ENCODE data around the gene CCDC138.

- no peak for TF ChIP-seq POLR2A (IDR thresholded peaks at IDR 0.05; ENCODE audit: low read depth, low read length)
- no peak for TF ChIP-seq TAF1 (IDR thresholded peaks at IDR 0.05; ENCODE audit: low read depth, low read length)
- no peak for TF ChIP-seq POLR2AphosphoS5 (IDR thresholded peaks at IDR 0.05; ENCODE audit: low read depth, low read length)
- no peak for TF ChIP-seq PAX5 (IDR thresholded peaks at IDR 0.05; ENCODE audit: insufficient read depth, low read length, severe bottlenecking)
- TF ChIP-seq SPI1 (IDR thresholded peaks at IDR 0.05; ENCODE audit: low read depth, low read length) = no peak
- no peak for TF ChIP-seq POU2F2 (IDR thresholded peaks at IDR 0.05; ENCODE audit: low read depth, low read length)
Observed at GRCh38 chr2:108806371-108807113, 20.0 kb downstream of the CCDC138 start.

Measured in GM12891 (cell line).